Inflammatory macrophage treated with lipopolysaccharide for 1 hour (primary cell): ENCODE results near the gene TBL2.
"Not testable (repeated sequence)": the region's sequence is repeated elsewhere in the genome, so short reads cannot be mapped to it uniquely, and the experiment has no call there.

Experiments used
- DNase-seq, 2 donors: peaks; one replicate each; pipeline ENCODE4 v3.0.0-alpha.2; 2020 to 2022

The TBL2 gene

DNA sequence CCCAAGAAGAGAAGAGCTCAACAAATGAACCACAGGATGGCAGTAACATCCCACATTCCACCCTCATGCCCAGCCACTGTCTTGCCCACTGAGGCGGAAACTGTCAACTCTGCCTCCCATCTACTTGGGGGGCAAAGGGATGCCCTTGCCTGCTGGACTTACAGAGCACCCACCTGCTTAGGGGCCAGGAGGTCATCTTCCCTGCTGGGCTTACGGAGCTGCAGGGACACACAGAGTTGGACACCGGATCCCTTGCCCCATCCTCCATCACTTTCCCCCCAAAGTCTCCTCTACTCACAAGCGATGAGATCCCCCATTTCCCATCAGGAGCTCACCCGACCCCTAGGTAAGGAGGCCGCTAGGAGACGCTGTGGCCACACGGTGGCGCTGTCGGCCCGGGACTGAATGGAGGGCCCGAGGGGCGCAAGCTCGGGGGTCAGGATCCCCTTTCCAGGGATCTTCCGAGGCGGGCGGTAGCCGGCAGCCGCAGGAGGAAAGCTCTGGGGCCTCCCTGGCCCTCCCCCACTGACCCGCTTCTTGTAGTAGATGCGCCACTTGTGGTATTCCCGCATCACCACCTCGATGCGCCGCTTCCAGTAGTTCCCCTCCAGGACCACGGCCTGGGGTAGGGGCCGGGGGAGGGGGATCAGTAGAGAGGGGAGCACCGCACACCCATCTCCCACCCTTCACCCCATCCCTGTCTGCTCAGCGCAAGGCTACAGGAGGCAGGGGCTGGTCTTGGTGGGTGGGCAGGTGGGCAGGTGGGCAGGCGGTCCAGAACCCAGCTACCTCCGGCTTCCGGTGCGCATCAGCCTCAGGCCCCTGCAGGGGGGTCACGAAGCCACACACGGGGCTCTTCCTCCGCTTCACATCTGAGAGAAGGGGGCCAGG, 28.7 kb upstream of the TBL2 start:
- peak in 1 of 2 donors; percentile 65 for DNase-seq

DNA sequence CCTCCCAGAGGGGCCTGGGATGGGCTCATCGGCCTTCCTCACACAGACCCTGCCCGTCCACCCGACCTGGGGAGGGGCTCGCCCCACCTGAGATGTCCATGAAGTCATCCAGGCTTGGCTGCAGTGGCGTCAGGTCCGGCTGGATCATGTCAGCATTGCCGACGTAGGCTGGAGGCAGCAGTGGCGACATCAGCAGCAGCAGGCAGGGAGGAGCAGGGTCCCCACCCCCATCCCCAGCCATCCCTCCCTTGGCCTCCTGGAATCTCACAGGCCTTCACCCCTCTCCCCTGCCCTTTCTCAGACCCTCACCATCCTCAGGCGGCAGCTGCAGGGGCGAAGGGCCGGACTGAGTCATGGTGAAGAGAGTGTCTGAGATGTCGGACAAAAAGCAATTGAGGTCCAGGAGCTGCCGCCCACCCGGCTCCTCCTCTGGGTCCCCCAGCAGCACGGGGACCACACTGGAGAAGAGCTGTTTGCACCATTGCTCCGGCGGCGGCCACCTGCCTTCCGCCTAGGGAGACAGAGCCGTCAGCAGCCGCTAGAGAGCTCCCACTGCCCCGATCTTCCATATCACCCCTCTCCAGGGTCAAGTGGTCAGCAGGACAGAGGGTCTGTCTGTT, 27.3 kb upstream of the TBL2 start:
- DNase-seq: no peak

GRCh38 chr7:73602721-73603651, 24.6 kb upstream of the TBL2 start:
- peak; percentile 50 to 75 for DNase-seq

DNA sequence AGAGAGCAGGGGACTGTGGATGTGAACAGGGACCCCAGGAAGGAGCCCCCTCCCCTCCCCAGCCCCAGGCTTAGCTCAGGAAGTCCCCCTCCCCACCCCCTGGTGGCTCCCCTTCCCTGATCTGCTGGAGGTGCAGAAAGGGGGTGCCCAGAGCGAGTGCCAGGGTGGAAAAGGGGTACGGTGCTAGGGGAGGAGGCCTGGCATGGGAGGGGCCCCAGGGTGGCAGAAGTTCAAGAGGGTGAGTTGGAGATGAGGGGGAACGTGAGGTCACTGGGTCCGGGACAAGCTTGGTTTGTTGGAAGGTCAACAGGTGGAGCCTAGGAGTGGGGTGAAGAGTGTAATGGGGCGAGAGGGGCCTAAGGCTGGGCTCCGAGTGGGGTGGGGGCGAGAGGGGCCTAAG, 21.5 kb upstream of the TBL2 start:
- DNase-seq: no peak

DNA sequence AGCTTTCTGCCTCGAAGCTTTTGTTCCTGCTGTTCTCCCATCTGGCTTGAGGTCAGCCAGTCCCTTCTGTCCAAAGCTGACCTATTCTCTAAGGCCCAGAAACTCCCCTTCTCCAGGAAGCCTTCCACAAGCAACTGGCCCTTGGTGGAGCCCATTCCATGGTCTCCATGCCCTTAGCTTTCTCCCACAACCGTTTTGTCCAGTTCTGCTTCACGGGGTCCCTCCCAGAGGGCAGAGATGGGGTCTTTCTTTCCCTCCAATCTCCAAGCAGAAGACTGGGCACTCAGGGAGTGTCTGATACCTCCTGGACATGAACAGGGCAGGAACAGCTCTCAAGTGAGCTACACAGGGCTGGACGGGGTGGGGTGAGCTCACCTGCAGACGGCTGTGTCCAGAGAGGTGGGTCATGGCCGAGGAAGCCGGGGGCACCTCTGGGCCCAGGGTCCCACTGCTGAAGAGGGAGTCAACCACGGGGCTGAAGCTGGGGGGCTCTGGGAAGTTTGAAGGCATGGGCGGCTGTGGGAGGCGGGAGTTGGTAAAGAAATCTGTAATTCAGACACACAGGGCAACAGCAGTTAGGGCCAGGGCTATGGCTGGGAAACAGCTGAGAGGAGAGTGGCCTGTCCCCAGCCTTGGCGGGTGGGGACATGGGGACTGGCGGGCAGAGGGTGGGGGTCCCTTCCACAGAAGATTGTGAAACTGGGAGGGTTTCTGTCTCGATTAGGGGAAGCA, 20.9 kb upstream of the TBL2 start:
- no peak for DNase-seq

GRCh38 chr7:73597978-73598782, 19.8 kb upstream of the TBL2 start:
- DNase-seq: no peak

DNA sequence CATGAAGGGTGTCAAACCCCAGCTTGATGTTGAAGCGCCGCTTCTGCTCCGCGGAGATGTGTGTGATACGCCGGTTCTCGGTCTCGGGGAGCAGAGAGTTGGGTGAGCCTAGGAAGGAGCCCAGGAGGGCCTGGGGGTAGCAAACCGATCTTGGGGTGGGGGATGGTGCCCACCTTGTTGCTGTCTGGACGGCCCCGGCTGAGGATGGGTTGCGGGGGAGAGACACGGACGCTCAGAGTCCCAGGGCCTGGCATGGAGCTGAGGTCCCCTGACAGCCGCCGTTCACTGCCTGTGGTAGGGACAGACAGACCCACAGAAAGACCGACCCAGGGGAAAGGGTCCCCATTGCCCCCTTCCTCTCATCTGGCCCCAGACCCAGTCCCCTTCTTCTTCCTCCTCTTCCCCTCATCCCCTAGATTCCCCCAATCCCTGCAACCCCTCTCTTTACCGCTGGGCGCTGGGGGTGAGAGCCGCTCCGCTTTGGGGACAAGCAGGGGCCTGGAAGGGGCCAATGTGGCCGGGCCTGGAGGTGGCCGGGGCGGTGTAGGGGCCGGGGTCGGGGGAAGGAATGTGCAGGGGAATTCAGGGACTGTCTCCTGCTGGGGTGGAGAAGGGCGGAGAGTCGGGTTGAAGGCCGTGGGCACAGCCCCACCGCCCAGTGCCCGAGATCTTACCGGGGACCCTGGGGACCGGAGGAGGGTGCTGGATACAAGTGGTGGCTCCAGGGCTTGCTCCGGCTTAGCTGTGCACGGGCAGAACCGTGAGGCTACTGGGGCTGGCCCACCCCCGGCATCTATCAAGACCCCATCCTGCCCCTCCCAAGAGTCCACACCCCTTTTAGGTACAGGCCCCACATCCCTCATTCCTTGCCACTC, 18.0 kb upstream of the TBL2 start:
- no peak for DNase-seq

- no peak for DNase-seq
These were observed 17.0 kb upstream of the TBL2 start for GRCh38 chr7:73595358-73595757.

DNA sequence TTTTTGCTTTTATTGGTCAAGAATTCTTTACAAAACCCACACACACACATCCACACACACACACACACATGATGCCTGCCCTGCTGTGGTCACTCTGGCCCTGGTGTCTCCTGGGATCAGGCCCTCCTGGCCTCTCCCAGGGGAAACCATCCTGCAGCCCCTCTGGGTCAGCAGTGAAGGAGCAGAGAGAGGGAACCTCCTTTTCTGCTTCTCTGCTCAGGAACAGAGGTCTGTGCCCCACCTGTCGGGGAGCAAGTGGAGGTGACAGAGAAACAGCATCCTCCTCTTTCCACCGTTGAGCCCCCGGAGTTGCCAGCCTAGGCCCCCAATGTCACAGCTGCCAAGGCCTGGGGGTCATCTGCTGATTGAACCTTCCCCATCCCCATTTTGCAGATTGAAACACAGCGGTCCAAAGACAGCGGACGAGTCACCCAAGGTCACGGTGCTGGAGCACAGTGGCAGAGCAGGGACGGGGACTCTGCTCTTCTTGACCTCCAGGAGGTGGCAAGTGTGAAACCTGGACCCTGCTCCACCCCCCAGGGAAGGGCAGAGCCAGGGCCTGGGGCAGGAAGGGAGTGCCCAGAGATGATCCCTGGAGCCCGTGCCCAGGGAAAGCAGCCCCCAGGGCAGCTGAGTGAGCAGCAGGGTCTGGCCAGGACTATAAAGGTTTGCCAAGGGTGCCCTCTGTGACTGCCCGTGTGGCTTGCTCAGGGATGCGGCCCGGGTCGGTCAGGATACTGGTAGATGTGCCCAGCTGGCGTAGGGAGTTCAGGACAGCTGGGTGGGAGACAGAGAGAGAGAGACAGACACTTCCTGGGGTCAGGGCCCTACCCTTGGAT, 15.0 kb upstream of the TBL2 start:
- DNase-seq: no peak

DNA sequence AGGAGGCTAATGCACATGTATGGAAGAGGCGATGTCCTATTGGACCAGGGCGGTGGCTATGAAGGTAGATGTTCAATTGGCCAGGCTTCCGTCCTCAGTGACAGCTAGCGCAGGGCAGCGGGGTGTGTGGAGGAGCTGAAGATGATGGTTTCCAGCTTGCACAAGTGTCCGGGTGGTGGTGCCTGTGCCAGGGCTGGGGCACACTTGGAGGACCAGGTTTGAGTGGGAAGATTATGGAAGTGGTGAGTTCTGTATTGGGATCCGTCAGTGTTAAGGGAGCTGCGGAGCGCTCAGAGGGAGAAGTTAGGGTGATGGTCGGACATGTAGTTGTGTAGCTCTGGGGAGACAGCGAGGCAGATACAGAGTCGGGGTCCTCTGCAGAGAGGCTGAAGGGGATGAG, 8.5 kb upstream of the TBL2 start:
- DNase-seq: no peak

DNA sequence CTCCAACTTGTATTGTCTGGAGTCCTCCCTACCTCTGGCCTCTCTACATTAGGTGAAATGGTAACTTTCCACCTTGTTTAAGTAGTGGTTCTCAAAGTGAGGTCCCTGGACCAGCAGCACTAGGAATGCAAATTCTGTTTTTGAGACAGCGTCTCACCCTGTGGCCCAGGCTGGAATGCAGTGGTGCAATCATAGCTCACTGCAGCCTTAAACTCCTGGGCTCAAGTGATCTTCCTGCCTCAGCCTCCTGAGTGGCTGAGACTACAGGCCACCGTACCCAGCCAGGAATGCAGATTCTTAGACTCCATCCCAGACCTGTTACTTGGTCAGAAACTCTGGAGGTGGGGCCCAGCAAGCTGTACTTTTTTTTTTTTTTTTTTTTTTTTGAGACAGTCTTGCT, 6.8 kb upstream of the TBL2 start:
- DNase-seq: no peak

- DNase-seq: no peak
These were observed 4.4 kb upstream of the TBL2 start for GRCh38 chr7:73582664-73583202.

DNA sequence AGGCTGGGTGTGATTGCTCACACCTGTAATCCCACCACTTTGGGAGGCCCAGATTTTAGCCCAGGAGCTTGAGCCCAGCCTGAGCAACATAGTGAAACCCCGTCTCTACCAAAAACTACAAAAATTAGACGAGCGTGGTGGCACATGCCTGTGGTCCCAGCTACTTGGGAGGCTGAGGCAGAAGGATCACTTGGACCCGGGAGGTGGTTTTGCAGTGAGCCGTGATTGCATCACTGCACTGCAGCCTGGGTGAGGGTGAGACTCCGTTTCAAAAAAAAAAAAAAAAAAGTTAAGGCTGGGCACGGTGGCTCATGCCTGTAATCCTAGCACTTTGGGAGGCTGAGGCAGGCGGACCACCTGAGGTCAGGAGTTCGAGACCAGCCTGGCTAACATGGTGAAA, 2.6 kb upstream of the TBL2 start:
- not testable (repeated sequence) for DNase-seq

- DNase-seq: no peak
These were observed 595 bp downstream of the TBL2 start for GRCh38 chr7:73577627-73578341.

- DNase-seq: no peak
These were observed 4.6 kb downstream of the TBL2 start for GRCh38 chr7:73573791-73574190.

DNA sequence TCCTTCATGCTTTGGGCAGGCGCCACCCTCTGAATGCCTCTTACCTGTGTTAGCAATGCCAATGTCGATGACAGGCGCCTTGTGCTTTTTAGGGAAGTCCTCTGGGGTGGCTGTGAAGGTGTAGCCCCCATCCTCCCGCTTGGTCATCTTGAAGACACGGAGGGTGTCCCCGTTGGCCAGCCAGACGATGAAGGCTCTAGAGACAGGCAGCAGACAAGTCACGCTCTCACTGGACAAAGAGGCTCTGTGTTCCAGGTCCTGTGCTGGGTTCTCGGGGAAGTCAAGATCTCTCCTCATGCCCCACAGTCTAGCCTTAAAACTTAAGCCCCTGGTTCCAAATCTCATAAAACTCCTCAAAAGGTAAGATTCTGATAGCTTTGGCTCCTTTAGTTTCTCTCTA, 5.1 kb downstream of the TBL2 start:
- no peak for DNase-seq

DNA sequence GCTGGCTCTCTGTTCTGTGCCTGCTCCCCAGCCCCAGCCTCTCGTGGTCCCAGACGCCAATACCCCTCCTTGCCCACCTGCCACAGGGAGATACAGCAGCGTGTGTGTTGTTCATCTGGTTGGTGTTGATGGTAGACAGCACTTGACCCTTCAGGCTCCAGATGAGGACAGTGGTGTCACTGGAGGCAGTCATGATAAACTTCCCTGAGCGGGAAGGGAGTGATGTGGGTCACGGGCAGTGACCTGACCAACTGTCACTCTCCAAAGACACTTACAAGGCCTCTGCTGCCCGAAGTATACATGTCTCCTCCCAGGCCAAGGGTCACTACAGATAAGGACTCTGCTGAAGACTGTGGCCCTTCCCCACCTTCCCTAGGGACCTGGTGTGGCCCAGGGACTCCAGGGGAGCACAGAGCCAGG, 5.6 kb downstream of the TBL2 start:
- no peak for DNase-seq

- no peak for DNase-seq
These were observed 7.4 kb downstream of the TBL2 start for GRCh38 chr7:73570977-73571376.

- DNase-seq: no peak
These were observed 7.9 kb downstream of the TBL2 start for GRCh38 chr7:73570521-73570920.
